Stimulated activated CD8-positive, alpha-beta memory T cell treated with anti-CD3 and anti-CD28 coated beads, Interleukin-7, amount 100 ng/mL, for 48 hours (primary cell): ENCODE measurements around the gene EME2.
"Not testable (repeated sequence)": the region's sequence is repeated elsewhere in the genome, so short reads cannot be mapped to it uniquely, and the experiment has no call there.

Experiments used
- DNase-seq, 2 donors: peaks; one replicate each; pipeline ENCODE4 v3.0.0-alpha.2; 2020; ENCODE audit warnings: low read depth in 1 of 2; ENCODE audit errors: extremely low read depth in 1 of 2

EME2 gene

GRCh38 chr16:1772362-1772907 lies at the start of gene EME2:
Gene EME2, plus strand, starts transcription at chr16:1772810. Its CDS starts 418 bp downstream, at chr16:1773228.
- peak in 1 of 2 donors; percentile 44 for DNase-seq

GRCh38 chr16:1723450-1724147 lies 49.0 kb upstream of the EME2 start:
- DNase-seq, result no peak

- DNase-seq, result no peak
Measured at GRCh38 chr16:1724491-1724890, 48.1 kb upstream of the EME2 start.

- no peak for DNase-seq
Measured at GRCh38 chr16:1726661-1727502, 45.7 kb upstream of the EME2 start.

- DNase-seq, result no peak
Measured at GRCh38 chr16:1727651-1728624, 44.7 kb upstream of the EME2 start.

GRCh38 chr16:1729026-1729425 lies 43.6 kb upstream of the EME2 start:
- DNase-seq, result no peak

- no peak for DNase-seq
Measured at GRCh38 chr16:1729445-1729844, 43.2 kb upstream of the EME2 start.

- no peak for DNase-seq
Measured at GRCh38 chr16:1731073-1731472, 41.5 kb upstream of the EME2 start.

GRCh38 chr16:1731603-1732002 lies 41.0 kb upstream of the EME2 start:
- DNase-seq, result no peak

- no peak for DNase-seq
Measured at GRCh38 chr16:1732071-1732470, 40.5 kb upstream of the EME2 start.

- DNase-seq, result not testable (repeated sequence)
Measured at GRCh38 chr16:1732551-1732987, 40.0 kb upstream of the EME2 start.

- no peak for DNase-seq
Measured at GRCh38 chr16:1734123-1734522, 38.5 kb upstream of the EME2 start.

GRCh38 chr16:1734816-1735215 lies 37.8 kb upstream of the EME2 start:
- no peak for DNase-seq

- no peak for DNase-seq
Measured at GRCh38 chr16:1740234-1740633, 32.4 kb upstream of the EME2 start.

- no peak for DNase-seq
Measured at GRCh38 chr16:1740781-1741490, 31.7 kb upstream of the EME2 start.

GRCh38 chr16:1741553-1742165 lies 31.0 kb upstream of the EME2 start:
- DNase-seq, result no peak

- no peak for DNase-seq
Measured at GRCh38 chr16:1743376-1744337, 29.0 kb upstream of the EME2 start.

- DNase-seq, result no peak
Measured at GRCh38 chr16:1744338-1744840, 28.2 kb upstream of the EME2 start.
